ENCODE measurements around the gene PCBP2.

GRCh38 chr12:53418221-53418620, 33.7 kb upstream of the PCBP2 start:
- no peak for TF ChIP-seq SIN3A (IDR thresholded peaks at IDR 0.05; ENCODE audit: borderline replicate concordance, low read depth, low read length)
- TF ChIP-seq YY1 (IDR thresholded peaks at IDR 0.05; ENCODE audit: low read depth): no peak
- TF ChIP-seq SMC3 (IDR thresholded peaks at IDR 0.05; ENCODE audit: low read depth, low read length): no peak
- TF ChIP-seq NFIC (IDR thresholded peaks at IDR 0.05; ENCODE audit: borderline replicate concordance): no peak
- no peak for TF ChIP-seq FOSL2 (IDR thresholded peaks at IDR 0.05; ENCODE audit: borderline replicate concordance, low read depth)
- no peak for TF ChIP-seq MXI1 (IDR thresholded peaks at IDR 0.05; ENCODE audit: low read depth, low read length)
- no peak for TF ChIP-seq EP300 (IDR thresholded peaks at IDR 0.05; ENCODE audit: borderline replicate concordance in 1 of 2, low read depth in 1 of 2, low read length in 1 of 2)
- TF ChIP-seq TAF1 (IDR thresholded peaks at IDR 0.05; ENCODE audit: borderline replicate concordance, low read depth, low read length): no peak
- no peak for TF ChIP-seq CTCF (IDR thresholded peaks at IDR 0.05)
- no peak for TF ChIP-seq JUND (IDR thresholded peaks at IDR 0.05)
- no peak for TF ChIP-seq POLR2AphosphoS5 (IDR thresholded peaks at IDR 0.05; ENCODE audit: low read depth, low read length)
- no peak for TF ChIP-seq EZH2phosphoT487 (IDR thresholded peaks at IDR 0.05; ENCODE audit: borderline replicate concordance, low read depth)
- TF ChIP-seq FOXM1 (IDR thresholded peaks at IDR 0.05; ENCODE audit: low read depth): no peak
